ENCODE results near the gene FGD6. TPM values are rescaled to one million over a fixed set of nuclear protein-coding genes. Genes with fewer than 3 reads are reported as not detected.
"Not testable (repeated sequence)": the region's sequence is repeated elsewhere in the genome, so short reads cannot be mapped to it uniquely, and the experiment has no call there.

FGD6 gene
- total RNA-seq, 4 donors from 2014 or later, result 16.2 to 46.9 (median 25.0) TPM

DNA sequence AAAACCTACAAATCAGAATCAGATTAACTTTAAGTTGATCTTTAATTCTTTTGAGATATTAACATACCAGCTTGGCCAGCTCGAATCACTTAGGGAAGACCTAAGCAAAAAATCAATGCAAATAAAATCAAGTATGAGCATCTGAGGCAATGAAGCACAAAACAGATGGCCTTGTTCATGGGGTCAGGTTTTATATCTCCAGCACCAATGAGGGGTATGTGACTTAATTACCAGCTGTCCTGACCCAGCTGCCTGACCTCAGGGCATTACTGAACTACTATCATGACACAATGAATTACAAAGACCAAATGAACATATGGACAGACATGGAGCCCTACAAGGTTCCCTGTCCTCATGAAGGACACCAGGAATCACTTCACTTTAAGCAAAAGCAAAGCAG is 70.5 kb downstream of the FGD6 start:
- H3K36me3 ChIP-seq, result no peaks in the 10 kb centered on the region
- WGBS, result 67% methylated on average over 1 of the region's 1 CpG

DNA sequence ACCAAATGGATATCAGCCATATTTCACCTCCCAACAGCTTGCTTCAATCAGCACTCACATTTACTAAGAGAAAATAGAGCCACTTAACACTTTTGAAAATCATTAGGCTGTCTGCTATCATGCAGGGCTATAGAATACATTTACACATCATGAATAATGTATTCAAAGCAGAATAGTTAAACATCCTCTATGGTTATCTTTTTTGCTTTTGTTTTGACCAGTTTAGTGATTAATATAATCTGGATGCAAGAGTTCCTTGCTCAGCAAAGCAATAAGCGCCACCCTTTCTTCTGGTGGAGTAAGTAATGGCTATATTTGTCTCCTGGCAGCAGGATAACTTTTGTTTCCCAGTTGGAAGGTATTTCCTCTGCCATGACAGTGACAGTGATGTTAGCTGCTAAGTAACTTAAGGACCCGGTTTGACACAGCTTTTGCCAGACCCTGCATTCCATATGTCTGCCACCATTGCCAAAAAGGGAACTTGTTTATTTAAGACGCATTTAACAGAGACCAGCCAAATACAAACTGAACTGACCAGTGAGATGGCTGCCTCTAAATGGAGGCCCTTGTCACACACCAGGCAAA is 73.6 kb downstream of the FGD6 start:
- Histone ChIP-seq H3K27me3 (no peaks in the 10 kb centered on the region), H3K4me1 (peaks cover 16% of the 10 kb centered on the region), H3K36me3 (no peaks in the 10 kb centered on the region), H3K4me3 (no peak overlapping the region), H3K9me3 (no peaks in the 10 kb centered on the region), H3K27ac (no peak overlapping the region)
- DNase-seq (ENCODE audit: low spot score in 2 of 2), result no peak
- TF ChIP-seq POLR2AphosphoS5 (IDR thresholded peaks at IDR 0.05) (no peak), EP300 (IDR thresholded peaks at IDR 0.05) (no peak), POLR2A (IDR thresholded peaks at IDR 0.05) (no peak)
- TF ChIP-seq, protein P1, sequence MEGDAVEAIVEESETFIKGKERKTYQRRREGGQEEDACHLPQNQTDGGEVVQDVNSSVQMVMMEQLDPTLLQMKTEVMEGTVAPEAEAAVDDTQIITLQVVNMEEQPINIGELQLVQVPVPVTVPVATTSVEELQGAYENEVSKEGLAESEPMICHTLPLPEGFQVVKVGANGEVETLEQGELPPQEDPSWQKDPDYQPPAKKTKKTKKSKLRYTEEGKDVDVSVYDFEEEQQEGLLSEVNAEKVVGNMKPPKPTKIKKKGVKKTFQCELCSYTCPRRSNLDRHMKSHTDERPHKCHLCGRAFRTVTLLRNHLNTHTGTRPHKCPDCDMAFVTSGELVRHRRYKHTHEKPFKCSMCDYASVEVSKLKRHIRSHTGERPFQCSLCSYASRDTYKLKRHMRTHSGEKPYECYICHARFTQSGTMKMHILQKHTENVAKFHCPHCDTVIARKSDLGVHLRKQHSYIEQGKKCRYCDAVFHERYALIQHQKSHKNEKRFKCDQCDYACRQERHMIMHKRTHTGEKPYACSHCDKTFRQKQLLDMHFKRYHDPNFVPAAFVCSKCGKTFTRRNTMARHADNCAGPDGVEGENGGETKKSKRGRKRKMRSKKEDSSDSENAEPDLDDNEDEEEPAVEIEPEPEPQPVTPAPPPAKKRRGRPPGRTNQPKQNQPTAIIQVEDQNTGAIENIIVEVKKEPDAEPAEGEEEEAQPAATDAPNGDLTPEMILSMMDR (IDR thresholded peaks at IDR 0.05), result no peak
- WGBS, result 31% methylated on average over 3 of the region's 3 CpGs

More for the DNA sequence above, 70.5 kb downstream of the FGD6 start:
- Histone ChIP-seq H3K9me3 (no peaks in the 10 kb centered on the region), H3K4me3 (no peak overlapping the region), H3K4me1 (peaks cover 16% of the 10 kb centered on the region), H3K27me3 (no peaks in the 10 kb centered on the region), H3K27ac (no peak overlapping the region)
- DNase-seq (ENCODE audit: low spot score in 2 of 2), result no peak
- TF ChIP-seq, protein P1 (IDR thresholded peaks at IDR 0.05), result no peak
- TF ChIP-seq EP300 (IDR thresholded peaks at IDR 0.05) (no peak), POLR2A (IDR thresholded peaks at IDR 0.05) (no peak), POLR2AphosphoS5 (IDR thresholded peaks at IDR 0.05) (no peak)

- H3K27ac ChIP-seq, result no peak overlapping the region
- no peaks in the 10 kb centered on the region for H3K27me3 ChIP-seq
- no peaks in the 10 kb centered on the region for H3K9me3 ChIP-seq
- no peak for DNase-seq (ENCODE audit: low spot score in 2 of 2)
- peaks cover 14% of the 10 kb centered on the region for H3K4me1 ChIP-seq
- WGBS, result 55% methylated on average over 2 of the region's 2 CpGs
- TF ChIP-seq EP300 (IDR thresholded peaks at IDR 0.05) (no peak), POLR2A (IDR thresholded peaks at IDR 0.05) (no peak)
- TF ChIP-seq, protein P1 (IDR thresholded peaks at IDR 0.05), result no peak
- H3K36me3 ChIP-seq, result no peaks in the 10 kb centered on the region
- H3K4me3 ChIP-seq, result no peak overlapping the region
Measured at GRCh38 chr12:95142431-95143151, 74.7 kb downstream of the FGD6 start.

- Histone ChIP-seq H3K4me1 (peaks cover 13% of the 10 kb centered on the region), H3K27me3 (no peaks in the 10 kb centered on the region), H3K36me3 (no peaks in the 10 kb centered on the region), H3K9me3 (no peaks in the 10 kb centered on the region), H3K4me3 (no peak overlapping the region), H3K27ac (no peak overlapping the region)
- DNase-seq (ENCODE audit: low spot score in 2 of 2), result no peak
- 85% methylated on average over 4 of the region's 4 CpGs for WGBS
- TF ChIP-seq EP300 (IDR thresholded peaks at IDR 0.05), result no peak
Measured at GRCh38 chr12:95141310-95141709, 76.0 kb downstream of the FGD6 start.

GRCh38 chr12:95138031-95138430 is 79.2 kb downstream of the FGD6 start:
- WGBS, result 95% methylated on average over 8 of the region's 8 CpGs
- not testable (repeated sequence) for DNase-seq (ENCODE audit: low spot score in 2 of 2); H3K4me1 ChIP-seq; H3K27ac ChIP-seq; H3K4me3 ChIP-seq; H3K27me3 ChIP-seq; H3K9me3 ChIP-seq
- H3K36me3 ChIP-seq, result peaks cover 10% of the 10 kb centered on the region

DNA sequence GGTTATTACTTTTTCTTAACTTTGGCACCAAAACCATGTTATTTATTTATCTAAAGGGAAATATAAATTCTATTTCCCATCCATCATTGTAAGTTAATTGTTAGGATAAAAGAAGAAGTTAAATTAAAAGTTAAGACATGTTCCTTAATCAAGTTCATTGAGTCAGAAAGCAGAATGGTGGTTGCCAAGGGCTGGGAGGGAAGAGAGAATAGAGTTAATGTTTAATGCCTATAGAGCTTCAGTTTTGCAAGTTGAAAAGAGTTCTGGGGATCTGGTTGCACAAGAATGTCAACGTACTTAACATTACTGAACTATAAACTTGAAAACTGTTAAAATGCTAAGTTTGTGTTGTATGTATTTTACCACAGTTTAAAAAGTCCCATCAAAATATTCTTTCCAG is 80.7 kb downstream of the FGD6 start:
- peaks cover 6% of the 10 kb centered on the region for H3K4me1 ChIP-seq
- no peak for DNase-seq (ENCODE audit: low spot score in 2 of 2)
- WGBS, result 77% methylated on average over 1 of the region's 1 CpG
- no peak overlapping the region for H3K4me3 ChIP-seq
- TF ChIP-seq, protein P1 (IDR thresholded peaks at IDR 0.05), result no peak
- TF ChIP-seq EP300 (IDR thresholded peaks at IDR 0.05) (no peak), POLR2AphosphoS5 (IDR thresholded peaks at IDR 0.05) (no peak), POLR2A (IDR thresholded peaks at IDR 0.05) (no peak)
- H3K27me3 ChIP-seq, result no peaks in the 10 kb centered on the region
- no peak overlapping the region for H3K27ac ChIP-seq
- H3K36me3 ChIP-seq, result peaks cover 10% of the 10 kb centered on the region
- no peaks in the 10 kb centered on the region for H3K9me3 ChIP-seq
